SH-SY5Y (cell line): Measurements from ENCODE around the gene PIK3C2B.

Experiments used
- GATA2 ChIP-seq: IDR thresholded peaks from 2 replicates; pipeline ENCODE4 v1.6.1; 2011; ENCODE audit warnings: mild to moderate bottlenecking, low read depth, low read length
- GATA3 ChIP-seq: IDR thresholded peaks from 2 replicates; pipeline ENCODE4 v1.6.1; 2011; ENCODE audit warnings: low read depth, mild to moderate bottlenecking, low read length, moderate library complexity

The PIK3C2B gene

DNA sequence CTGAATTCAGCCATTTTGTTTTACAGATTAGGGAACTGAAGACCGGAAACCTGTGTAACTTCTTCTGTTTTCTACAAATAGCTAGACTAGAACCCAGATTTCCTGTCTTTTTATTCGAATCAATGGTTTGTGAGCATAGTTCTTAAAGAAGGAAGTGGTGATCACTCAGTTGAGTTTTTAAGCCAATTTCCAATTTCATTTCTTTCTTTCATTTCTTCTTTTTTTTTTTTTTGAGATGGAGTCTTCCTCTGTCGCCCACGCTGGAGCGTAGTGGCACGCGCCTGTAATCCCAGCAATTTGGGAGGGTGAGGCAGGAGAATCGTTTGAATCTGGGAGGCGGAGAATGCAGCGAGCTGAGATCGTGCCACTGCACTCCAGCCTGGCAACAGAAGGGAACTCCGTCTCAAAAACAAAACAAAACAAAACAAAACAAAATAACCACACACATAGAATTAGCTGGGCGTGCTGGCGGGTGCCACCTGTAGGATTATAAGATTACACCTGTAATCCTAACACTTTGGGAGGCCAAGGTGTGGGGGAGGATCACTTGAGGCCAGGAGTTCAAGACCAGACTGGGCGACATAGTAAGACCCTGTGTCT lies 18.6 kb upstream of the PIK3C2B start:
- TF ChIP-seq GATA2 (no peak), GATA3 (no peak)

DNA sequence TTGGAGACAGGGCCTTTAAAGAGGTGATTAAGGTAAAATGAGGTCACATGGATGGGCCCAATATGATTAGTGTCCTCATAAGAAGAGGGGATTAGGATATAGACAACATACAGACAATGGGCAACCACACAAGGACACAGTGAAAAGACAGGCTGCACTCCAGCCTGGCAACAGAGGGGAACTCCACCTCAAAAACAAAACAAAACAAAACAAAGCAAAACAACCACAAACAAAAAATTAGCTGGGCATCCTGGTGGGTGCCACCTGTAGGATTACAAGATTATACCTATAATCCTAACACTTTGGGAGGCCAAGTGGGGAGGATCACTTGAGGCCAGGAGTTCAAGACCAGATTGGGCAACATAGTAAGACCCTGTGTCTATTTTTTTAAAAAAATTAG lies 16.8 kb upstream of the PIK3C2B start:
- TF ChIP-seq GATA2 (no peak), GATA3 (no peak)

DNA sequence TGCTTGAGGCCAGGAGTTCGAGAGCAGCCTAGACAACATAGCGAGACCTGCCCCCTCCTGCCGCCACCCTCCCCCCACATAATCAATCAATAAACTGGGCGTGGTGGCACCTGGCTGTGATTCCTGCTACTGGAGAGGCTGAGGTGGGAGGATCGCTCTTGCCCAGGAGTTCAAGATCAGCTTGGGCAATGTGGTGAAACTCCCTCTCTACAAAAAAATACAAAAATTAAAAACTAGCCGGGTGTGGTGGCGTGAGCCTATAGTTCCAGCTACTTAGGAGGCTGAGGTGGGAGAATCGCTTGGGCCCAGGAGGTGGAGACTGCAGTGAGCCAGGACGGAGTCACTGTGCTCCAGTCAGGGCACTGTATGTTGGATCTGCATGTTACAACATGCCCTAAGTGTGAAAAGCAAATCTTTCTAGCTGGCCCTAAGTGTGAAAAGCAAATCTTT lies 14.6 kb upstream of the PIK3C2B start:
- TF ChIP-seq GATA3 (no peak), GATA2 (no peak)

- TF ChIP-seq GATA3 (no peak), GATA2 (no peak)
Measured at GRCh38 chr1:204507317-204508105, 12.9 kb upstream of the PIK3C2B start.

DNA sequence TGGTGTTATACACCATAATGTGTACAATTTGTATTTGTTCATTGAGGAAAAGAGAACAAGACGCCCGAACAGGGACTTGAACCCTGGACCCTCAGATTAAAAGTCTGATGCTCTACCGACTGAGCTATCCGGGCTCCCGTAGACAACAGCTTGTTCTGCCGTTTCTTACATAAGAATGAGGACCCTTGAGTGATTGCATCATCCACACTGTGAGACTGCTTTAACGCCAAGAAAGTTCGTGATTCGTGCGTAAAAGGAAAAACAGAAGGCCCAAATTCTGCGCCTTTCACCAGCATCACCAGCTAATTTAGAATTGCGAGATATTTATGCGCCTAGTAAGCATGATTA lies 12.3 kb upstream of the PIK3C2B start:
- TF ChIP-seq GATA2 (no peak), GATA3 (no peak)

DNA sequence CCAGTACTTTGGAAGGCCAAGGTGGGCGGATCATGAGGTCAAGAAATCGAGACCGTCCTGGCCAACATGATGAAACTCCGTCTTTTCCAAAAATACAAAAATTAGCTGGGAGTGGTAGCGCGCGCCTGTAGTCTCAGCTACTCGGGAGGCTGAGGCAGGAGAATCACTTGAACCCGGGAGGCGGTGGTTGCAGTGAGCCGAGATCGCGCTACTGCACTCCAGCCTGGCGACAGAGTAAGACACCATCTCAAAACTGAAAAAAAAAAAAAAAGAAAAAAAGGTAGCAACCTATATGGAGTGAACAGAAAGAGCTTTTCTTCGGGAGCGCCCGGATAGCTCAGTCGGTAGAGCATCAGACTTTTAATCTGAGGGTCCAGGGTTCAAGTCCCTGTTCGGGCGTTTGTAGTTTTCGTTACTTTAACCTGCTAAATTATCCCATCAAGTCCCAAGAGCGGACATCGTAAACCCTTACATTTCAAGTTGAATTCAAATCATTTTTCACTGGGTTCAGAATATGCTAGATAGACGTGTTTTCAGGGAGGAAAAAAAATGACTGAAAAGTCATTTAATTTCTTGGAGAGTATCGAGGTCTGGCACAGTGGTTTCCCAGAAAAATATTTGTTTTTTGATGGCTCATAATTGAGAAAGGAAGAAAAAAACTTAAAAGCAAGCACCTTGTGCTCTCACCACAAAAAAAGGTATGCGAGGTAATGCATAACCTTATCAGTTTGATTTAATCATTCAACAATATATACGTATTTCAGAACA lies 11.8 kb upstream of the PIK3C2B start:
- TF ChIP-seq GATA2 (peak; percentile 33; the same call in 1 of the 2 replicates), GATA3 (no peak)

GRCh38 chr1:204505674-204506200 lies 11.1 kb upstream of the PIK3C2B start:
- TF ChIP-seq GATA3, result no peak
- TF ChIP-seq GATA2, result no peak

GRCh38 chr1:204503913-204504519 lies 9.4 kb upstream of the PIK3C2B start:
- TF ChIP-seq GATA2 (no peak), GATA3 (no peak)

DNA sequence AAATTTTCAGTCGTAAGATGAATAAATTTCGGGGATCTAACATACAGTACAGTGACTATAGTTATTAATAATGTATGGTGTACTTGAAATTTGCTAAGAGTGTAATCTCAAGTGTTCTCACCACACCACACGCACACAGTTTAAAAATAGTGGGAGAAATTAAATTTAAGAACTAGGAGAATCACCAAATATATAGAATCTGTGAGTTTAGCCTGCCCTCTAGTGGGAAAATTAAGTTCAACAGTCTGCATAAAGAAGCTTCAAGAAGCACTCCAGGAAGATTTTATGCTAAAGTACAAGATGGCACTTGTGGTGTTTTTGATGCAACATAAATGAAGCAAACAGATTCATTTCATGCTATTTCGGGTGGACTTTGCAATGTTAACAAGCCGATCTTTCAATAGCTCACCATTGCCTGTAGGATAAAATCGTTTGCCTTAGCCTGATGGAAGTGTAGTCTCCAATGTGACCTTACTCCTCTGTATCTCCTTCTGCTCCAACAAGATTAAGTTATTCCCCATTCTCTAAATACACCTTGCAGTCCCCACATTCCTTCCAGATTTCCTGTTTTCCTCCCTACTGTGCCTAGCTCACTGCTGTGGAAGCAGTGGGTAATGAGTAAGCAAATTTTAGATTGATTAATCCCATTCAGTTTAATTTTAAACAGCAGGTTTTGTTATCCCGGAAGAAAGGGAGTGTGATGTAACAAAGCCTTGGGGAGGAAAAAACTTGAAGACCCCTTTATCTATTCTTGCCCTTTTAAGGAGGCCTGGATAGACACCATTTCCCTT lies 8.7 kb upstream of the PIK3C2B start:
- TF ChIP-seq GATA2 (no peak), GATA3 (no peak)

GRCh38 chr1:204502241-204502640 lies 7.6 kb upstream of the PIK3C2B start:
- no peak for TF ChIP-seq GATA3
- no peak for TF ChIP-seq GATA2

DNA sequence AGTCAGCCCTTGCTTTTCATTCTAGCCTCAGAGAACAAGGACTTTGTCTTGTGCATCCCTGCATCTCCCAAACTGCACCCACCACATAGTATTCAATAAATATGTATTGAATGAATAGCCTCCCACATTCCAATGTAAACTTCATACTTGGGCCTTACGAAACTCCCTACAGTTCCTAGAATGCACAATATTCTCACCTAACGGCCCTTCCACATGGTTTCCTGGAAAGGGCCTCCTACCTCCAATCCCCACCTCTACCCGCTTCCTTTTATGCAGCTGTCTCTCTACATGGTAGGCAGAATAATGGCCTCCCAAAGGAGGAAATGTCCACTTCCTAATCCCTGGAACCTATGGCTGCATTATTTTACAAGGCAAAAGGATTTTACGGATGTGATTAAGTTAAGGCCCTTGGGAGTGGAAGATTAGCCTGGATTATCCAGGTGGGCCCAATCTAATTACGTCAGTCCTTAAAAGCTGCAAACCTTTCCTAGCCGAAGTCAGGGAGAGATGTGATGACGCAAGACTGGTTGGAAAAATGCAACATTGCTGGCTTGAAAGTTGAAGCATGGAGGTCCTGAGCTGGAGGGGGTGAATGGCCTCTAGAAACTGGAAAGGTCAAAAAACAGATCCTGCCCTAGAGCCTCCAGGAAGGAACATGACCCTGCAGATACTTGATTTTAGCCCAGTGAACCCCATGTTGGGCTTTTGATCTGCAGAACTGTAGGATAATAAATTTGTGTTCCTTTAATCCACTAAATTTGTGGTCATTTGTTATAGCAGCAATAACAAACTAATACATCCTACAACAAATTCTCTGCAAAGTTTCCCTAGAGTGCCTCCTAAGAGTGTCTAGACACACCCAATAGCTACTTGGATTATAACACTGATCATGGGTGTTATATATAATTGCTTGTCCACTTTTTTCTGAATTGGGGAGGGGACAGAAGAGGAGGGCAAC lies 5.2 kb upstream of the PIK3C2B start:
- no peak for TF ChIP-seq GATA2
- no peak for TF ChIP-seq GATA3

GRCh38 chr1:204498981-204499380 lies 4.4 kb upstream of the PIK3C2B start:
- TF ChIP-seq GATA3, result no peak
- TF ChIP-seq GATA2, result no peak
